Measurements from ENCODE around the gene ADH6.

The ADH6 gene

DNA sequence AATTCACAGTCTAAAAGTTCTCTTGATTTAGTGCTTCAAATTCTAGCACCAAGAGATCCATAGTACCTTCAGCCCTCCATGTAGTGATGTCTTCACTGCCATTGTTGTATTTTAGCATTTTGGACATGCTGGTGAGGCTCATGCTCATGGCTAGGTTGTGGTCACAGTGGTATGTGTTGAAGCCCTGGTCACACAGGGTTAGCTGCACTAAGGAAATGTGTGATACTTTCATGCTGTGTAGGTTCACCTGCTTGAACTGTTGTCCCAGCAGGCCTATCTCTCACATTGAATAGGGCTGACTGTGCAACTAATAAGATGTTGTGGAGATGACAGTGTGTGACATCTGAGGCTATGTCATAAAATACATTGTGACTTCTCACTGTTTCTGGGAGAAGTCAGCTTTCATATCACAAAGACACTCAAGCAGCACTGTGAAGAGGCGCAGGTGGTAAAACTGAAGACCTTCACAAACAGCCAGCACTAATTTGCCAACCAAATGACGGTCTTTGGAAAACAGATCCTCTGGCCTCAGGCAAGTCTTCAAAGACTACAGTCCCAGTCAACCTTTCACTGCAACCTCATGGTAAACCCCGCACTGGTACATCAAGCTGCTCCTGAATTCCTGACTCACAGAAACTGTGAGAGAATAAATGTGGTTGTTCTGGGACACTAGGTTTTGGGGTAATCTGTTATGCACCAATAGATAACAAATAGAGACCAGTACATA, 57.5 kb downstream of the ADH6 start:
- H3K27ac ChIP-seq: no peak overlapping the region
- TF ChIP-seq, protein P1, sequence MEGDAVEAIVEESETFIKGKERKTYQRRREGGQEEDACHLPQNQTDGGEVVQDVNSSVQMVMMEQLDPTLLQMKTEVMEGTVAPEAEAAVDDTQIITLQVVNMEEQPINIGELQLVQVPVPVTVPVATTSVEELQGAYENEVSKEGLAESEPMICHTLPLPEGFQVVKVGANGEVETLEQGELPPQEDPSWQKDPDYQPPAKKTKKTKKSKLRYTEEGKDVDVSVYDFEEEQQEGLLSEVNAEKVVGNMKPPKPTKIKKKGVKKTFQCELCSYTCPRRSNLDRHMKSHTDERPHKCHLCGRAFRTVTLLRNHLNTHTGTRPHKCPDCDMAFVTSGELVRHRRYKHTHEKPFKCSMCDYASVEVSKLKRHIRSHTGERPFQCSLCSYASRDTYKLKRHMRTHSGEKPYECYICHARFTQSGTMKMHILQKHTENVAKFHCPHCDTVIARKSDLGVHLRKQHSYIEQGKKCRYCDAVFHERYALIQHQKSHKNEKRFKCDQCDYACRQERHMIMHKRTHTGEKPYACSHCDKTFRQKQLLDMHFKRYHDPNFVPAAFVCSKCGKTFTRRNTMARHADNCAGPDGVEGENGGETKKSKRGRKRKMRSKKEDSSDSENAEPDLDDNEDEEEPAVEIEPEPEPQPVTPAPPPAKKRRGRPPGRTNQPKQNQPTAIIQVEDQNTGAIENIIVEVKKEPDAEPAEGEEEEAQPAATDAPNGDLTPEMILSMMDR (conservative IDR thresholded peaks at IDR 0.05): no peak
- no peak for TF ChIP-seq ZFX (IDR thresholded peaks at IDR 0.05)

DNA sequence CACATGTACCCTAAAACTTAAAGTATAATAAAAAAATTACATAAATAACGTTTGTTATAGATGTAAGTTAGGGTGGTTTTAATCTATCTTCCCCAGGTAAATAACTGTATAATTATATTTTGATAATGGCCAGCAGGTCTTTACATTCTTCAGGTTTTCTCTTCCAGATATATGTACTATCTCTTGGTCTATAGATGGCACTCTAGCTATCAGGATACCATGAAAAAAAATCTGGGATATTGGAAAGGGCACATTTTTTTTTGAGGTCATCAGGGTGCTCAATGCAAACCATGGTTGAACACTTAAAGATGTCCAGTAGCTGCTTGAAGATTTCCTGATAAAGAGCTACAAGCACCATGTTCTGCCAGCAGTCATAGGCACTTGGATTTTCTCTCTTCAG, 59.3 kb downstream of the ADH6 start:
- H3K27ac ChIP-seq: no peak overlapping the region
- TF ChIP-seq, protein P1 (conservative IDR thresholded peaks at IDR 0.05): peak; percentile 27
- TF ChIP-seq ZFX (IDR thresholded peaks at IDR 0.05): no peak

DNA sequence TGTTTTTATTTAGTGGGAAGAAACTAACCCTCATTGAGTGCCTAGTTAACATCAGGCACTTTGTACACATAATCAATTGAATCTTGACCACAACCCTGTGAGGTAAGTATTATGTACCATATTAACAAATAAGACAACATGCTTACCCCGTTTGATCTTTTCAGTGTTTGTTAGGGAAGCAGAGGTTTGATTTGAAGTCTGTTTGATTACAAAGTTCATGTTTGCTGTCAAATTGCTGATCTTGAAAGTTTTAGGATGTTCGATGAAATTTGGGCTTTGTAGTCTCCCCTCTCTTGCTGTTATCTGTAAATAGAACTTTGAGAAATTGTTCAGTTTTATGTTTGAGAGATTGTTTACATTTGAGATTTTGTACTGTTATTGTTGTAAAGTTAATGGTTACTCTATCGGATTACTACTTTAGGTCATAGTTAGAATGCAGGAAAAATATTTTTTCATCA, 61.5 kb downstream of the ADH6 start:
- no peak overlapping the region for H3K27ac ChIP-seq
- TF ChIP-seq ZFX (IDR thresholded peaks at IDR 0.05): no peak
- TF ChIP-seq, protein P1 (conservative IDR thresholded peaks at IDR 0.05): no peak

DNA sequence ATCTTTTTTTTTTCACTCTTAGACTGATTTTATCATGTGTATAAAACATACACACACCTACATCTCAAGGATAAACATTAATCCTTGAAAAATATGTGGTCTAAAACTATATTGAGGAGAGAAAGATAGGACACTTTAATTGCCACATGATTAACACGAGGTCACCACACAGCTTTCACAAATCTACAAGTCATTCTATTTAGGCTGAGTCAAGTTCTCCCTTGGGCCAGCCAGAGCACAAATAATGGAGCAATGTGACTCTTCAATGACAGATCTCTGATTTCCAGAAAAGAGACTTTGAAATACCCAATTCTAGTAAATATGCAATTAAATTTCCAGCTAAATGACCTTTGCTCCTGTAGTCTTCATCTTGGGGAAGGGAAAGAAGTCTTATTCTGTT, 62.1 kb downstream of the ADH6 start:
- no peak overlapping the region for H3K27ac ChIP-seq
- no peak for TF ChIP-seq ZFX (IDR thresholded peaks at IDR 0.05)
- TF ChIP-seq, protein P1 (conservative IDR thresholded peaks at IDR 0.05): no peak

DNA sequence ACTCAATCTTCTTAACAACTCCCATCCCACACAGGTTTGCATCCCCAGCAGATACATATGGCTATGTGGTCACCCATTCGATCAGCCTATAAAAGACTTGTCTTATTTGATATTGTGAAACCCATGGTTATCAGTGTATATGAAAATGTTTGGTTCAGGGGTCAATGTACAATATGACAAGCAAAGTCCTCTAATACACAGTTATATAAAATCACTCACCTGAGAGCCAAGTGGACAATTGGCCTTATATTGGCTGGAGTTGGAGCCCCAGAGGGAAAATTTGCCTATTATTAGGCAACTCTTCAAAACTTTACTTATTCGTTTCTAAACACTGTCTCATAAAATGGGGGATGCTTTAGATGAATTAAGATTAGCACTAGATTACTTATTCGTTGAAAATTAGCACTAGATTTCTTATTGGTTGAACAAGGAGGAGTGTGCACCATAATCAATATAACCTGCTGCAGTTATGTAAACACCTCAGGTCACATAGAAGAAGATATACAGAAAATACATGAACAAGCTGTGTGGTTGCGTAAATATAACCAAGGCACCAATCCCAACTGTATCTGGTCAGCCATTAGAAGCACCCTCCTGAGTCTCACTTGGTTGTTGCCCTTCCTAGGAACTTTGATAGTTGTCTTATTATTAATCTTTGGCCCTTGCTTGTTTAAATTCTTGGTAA, 64.2 kb downstream of the ADH6 start:
- TF ChIP-seq ZFX (IDR thresholded peaks at IDR 0.05): no peak
- TF ChIP-seq, protein P1 (conservative IDR thresholded peaks at IDR 0.05): no peak

More for the DNA sequence above, 64.2 kb downstream of the ADH6 start:
- no peak overlapping the region for H3K27ac ChIP-seq

All from C4-2B (cell line).